Neural progenitor cell (in vitro differentiated cells): Measurements from ENCODE around the gene PLEKHG4B. TPM values are rescaled to one million over a fixed set of nuclear protein-coding genes. Genes with fewer than 3 reads are reported as not detected.
A peak's percentile ranks its signal among the peaks of the same experiment; 100 is the strongest.

Experiments
- DNase-seq: peaks from one replicate; pipeline ENCODE4 v3.0.0-alpha.2; 2016; ENCODE audit warnings: low spot score
- H2AFZ ChIP-seq: fragments of 200-600 bp; sonication (generic); replicated peaks from 2 replicates; pipeline ENCODE4 v1.6.1; 2016; ENCODE audit warnings: antibody characterized with exemption
- H3F3A ChIP-seq: fragments of 200-600 bp; sonication (generic); 2 replicates; pipeline ENCODE4 v1.6.1; 2016; ENCODE audit warnings: antibody characterized with exemption, low read depth
- H3K27ac ChIP-seq: fragments of 200-600 bp; sonication (generic); 2 replicates; pipeline ENCODE4 v1.5.1; 2016; ENCODE audit warnings: mild to moderate bottlenecking
- H3K27me3 ChIP-seq: fragments of 200-600 bp; sonication (generic); 2 replicates; pipeline ENCODE4 v1.6.1; 2016; ENCODE audit warnings: mild to moderate bottlenecking, moderate library complexity
- H3K36me3 ChIP-seq: fragments of 200-600 bp; sonication (generic); 2 replicates; pipeline ENCODE4 v1.5.1; 2016
- H3K4me1 ChIP-seq: fragments of 200-600 bp; sonication (generic); 2 replicates; pipeline ENCODE4 v1.6.1; 2016; ENCODE audit warnings: mixed run types
- H3K4me2 ChIP-seq: fragments of 200-600 bp; sonication (generic); 2 replicates; pipeline ENCODE4 v1.6.1; 2016
- H3K4me3 ChIP-seq: fragments of 200-600 bp; sonication (generic); 2 replicates; pipeline ENCODE4 v1.5.1; 2016
- H3K79me2 ChIP-seq: fragments of 200-600 bp; sonication (generic); 2 replicates; pipeline ENCODE4 v1.6.1; 2016; ENCODE audit warnings: low read depth
- H3K9ac ChIP-seq: fragments of 200-600 bp; sonication (generic); 2 replicates; pipeline ENCODE4 v1.6.1; 2016
- H3K9me3 ChIP-seq: fragments of 200-600 bp; sonication (generic); 2 replicates; pipeline ENCODE4 v1.5.1; 2016; ENCODE audit warnings: low read depth
- H4K20me1 ChIP-seq: fragments of 200-600 bp; sonication (generic); 2 replicates; pipeline ENCODE4 v1.6.1; 2016; ENCODE audit warnings: low read depth
- H3K27ac Mint-ChIP-seq: 3 replicates; pipeline ENCODE4 v1.8.0; 2021; ENCODE audit warnings: mixed read lengths
- H3K27me3 Mint-ChIP-seq: 2 replicates; pipeline ENCODE4 v1.8.0; 2022; ENCODE audit warnings: low read depth, mild to moderate bottlenecking, inconsistent platforms, moderate library complexity, mixed read lengths; ENCODE audit not compliant: insufficient read depth
- H3K36me3 Mint-ChIP-seq: 3 replicates; pipeline ENCODE4 v1.8.0; 2021; ENCODE audit warnings: mixed read lengths
- H3K4me1 Mint-ChIP-seq: 3 replicates; pipeline ENCODE4 v1.8.0; 2021; ENCODE audit warnings: mixed read lengths
- H3K4me3 Mint-ChIP-seq: 3 replicates; pipeline ENCODE4 v1.8.0; 2021; ENCODE audit warnings: mild to moderate bottlenecking, moderate library complexity, mixed read lengths
- H3K9me3 Mint-ChIP-seq: 3 replicates; pipeline ENCODE4 v1.8.0; 2020; ENCODE audit warnings: mixed read lengths
- EZH2 ChIP-seq: fragments of 200-600 bp; sonication (generic); IDR thresholded peaks from 2 replicates; pipeline ENCODE4 v1.6.1; 2017; ENCODE audit warnings: antibody characterized with exemption, mild to moderate bottlenecking, moderate library complexity
- EZH2phosphoT487 ChIP-seq: fragments of 200-600 bp; sonication (generic); IDR thresholded peaks from 2 replicates; pipeline ENCODE4 v1.6.1; 2017; ENCODE audit warnings: antibody characterized with exemption
- total RNA-seq: library from RNA; depleted of rRNA; stranded (reverse); fragments of >200 nt; gene quantifications from 2 replicates; pipeline ENCODE4 v1.2.3, GENCODE V29; 2015; ENCODE audit warnings: low replicate concordance
- TF ChIP-seq, protein P1 (sequence below): fragments of 200-600 bp; sonication (generic); IDR thresholded peaks from 2 replicates; pipeline ENCODE4 v1.5.1; 2017; ENCODE audit warnings: antibody characterized with exemption, mild to moderate bottlenecking

PLEKHG4B gene
- total RNA-seq, 1 donor from 2014 or later = 28.8 TPM

DNA sequence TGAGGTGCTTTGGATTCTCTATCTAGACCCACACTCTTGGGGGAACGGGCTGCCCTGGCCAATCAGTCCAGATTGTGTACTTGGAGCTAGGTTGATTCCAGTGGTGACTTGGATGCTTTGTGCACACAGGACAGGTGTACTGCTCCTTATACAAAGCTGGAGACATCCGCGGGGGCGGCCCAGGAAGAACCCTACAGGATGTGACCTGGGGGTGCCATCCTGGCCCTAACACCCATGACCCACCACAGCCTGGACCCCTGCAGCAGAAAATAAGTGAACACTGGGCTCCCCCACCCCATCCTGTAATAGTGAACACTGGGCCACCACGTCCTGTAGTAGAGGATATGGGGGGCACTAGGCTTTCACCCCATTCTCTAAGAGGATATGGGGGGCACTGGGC lies 12.1 kb upstream of the PLEKHG4B start:
- TF ChIP-seq EZH2 (no peak), EZH2phosphoT487 (no peak)
- TF ChIP-seq, protein P1, sequence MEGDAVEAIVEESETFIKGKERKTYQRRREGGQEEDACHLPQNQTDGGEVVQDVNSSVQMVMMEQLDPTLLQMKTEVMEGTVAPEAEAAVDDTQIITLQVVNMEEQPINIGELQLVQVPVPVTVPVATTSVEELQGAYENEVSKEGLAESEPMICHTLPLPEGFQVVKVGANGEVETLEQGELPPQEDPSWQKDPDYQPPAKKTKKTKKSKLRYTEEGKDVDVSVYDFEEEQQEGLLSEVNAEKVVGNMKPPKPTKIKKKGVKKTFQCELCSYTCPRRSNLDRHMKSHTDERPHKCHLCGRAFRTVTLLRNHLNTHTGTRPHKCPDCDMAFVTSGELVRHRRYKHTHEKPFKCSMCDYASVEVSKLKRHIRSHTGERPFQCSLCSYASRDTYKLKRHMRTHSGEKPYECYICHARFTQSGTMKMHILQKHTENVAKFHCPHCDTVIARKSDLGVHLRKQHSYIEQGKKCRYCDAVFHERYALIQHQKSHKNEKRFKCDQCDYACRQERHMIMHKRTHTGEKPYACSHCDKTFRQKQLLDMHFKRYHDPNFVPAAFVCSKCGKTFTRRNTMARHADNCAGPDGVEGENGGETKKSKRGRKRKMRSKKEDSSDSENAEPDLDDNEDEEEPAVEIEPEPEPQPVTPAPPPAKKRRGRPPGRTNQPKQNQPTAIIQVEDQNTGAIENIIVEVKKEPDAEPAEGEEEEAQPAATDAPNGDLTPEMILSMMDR = no peak
- Mint-ChIP-seq H3K27me3 (peaks cover 7% of the 10 kb centered on the region), H3K36me3 (peaks cover 8% of the 10 kb centered on the region), H3K27ac (no peak overlapping the region), H3K4me1 (peaks cover 73% of the 10 kb centered on the region), H3K4me3 (no peak overlapping the region), H3K9me3 (peaks cover 2% of the 10 kb centered on the region)
- DNase-seq = no peak
- Histone ChIP-seq H3K36me3 (no peaks in the 10 kb centered on the region), H4K20me1 (no peaks in the 10 kb centered on the region), H3K4me3 (no peak overlapping the region), H3F3A (peaks cover 23% of the 10 kb centered on the region), H3K4me2 (no peak overlapping the region), H3K4me1 (peaks cover 57% of the 10 kb centered on the region), H2AFZ (no peak overlapping the region), H3K9ac (no peak overlapping the region), H3K79me2 (no peaks in the 10 kb centered on the region), H3K27ac (no peak overlapping the region), H3K27me3 (no peaks in the 10 kb centered on the region), H3K9me3 (no peaks in the 10 kb centered on the region)

DNA sequence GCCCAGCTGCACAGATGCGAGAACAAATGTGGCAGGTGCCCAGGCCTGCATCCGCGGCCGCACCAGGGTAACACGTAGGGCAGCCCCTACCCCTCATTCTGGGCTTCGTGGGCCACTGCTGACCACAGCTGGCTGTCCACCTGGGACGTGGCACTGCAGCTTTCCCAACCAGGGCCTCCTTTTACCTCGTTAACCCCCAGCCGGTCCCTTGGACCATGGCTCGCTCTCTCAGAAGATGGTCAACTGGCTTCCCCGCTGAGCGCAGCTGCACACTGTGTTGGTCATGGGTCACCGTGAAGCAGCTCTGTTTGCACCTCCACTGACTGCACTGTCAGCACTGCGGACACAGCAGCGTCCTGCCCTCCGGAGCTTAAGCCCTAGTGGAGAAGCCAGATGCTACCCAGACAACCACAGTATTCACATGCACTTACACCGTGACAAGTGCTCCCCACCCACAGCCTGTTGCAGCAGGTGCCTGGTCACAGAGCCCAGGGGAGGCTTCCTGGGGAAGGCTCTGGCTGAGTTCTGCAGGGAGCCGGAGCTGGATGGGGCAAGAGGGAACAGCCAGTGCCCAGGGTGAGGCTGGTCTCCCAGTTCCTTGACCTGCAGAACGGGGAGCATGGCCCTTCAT lies 10.5 kb upstream of the PLEKHG4B start:
- H3K27me3 Mint-ChIP-seq = peaks cover 7% of the 10 kb centered on the region
- Histone ChIP-seq H3K9me3 (no peaks in the 10 kb centered on the region), H3K4me1 (peaks cover 53% of the 10 kb centered on the region), H3F3A (peaks cover 23% of the 10 kb centered on the region), H3K9ac (no peak overlapping the region), H3K4me2 (peak overlapping the region; percentile 58), H3K27ac (peak overlapping the region; percentile 24), H3K79me2 (no peaks in the 10 kb centered on the region), H3K36me3 (no peaks in the 10 kb centered on the region), H3K4me3 (no peak overlapping the region), H2AFZ (no peak overlapping the region), H4K20me1 (no peaks in the 10 kb centered on the region), H3K27me3 (no peaks in the 10 kb centered on the region)
- H3K27ac Mint-ChIP-seq = peak overlapping the region; percentile 84
- peak; percentile 50 for DNase-seq
- TF ChIP-seq, protein P1 = no peak
- no peak for TF ChIP-seq EZH2phosphoT487
- TF ChIP-seq EZH2 = no peak
- H3K36me3 Mint-ChIP-seq = peaks cover 6% of the 10 kb centered on the region
- peaks cover 66% of the 10 kb centered on the region for H3K4me1 Mint-ChIP-seq
- peaks cover 2% of the 10 kb centered on the region for H3K9me3 Mint-ChIP-seq
- peak overlapping the region; percentile 74 for H3K4me3 Mint-ChIP-seq

DNA sequence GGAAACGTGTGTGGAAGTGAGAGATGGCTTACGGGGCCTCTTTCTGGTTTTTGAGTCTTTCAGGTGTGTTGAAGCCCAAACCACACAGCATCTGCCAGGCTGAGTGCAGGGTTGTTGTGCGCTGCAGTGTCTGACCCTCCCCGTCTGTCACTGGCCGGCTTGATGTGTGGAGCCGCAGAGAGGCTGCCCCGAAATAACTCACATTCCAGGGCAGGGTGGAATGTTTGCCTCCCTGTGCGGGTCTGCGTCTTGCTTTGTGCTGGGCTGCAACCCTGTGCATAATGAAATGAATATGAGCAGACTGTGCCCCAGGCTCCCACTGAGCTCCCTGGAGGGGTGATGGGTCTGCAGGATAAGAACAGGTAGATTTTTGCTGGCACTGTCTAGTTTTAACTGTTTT lies 9.9 kb upstream of the PLEKHG4B start:
- TF ChIP-seq, protein P1 = no peak
- TF ChIP-seq EZH2phosphoT487 (no peak), EZH2 (no peak)
- peaks cover 2% of the 10 kb centered on the region for H3K9me3 Mint-ChIP-seq
- no peaks in the 10 kb centered on the region for H3K79me2 ChIP-seq
- H3K27me3 ChIP-seq = no peaks in the 10 kb centered on the region
- H3F3A ChIP-seq = peaks cover 22% of the 10 kb centered on the region
- no peaks in the 10 kb centered on the region for H3K9me3 ChIP-seq
- peak; percentile 93 for DNase-seq
- no peak overlapping the region for H3K9ac ChIP-seq
- H3K27me3 Mint-ChIP-seq = peaks cover 7% of the 10 kb centered on the region
- H3K4me3 ChIP-seq = no peak overlapping the region
- peaks cover 48% of the 10 kb centered on the region for H3K4me1 ChIP-seq
- peak overlapping the region; percentile 67 for H3K27ac ChIP-seq
- H3K4me1 Mint-ChIP-seq = peaks cover 60% of the 10 kb centered on the region
- peak overlapping the region; percentile 84 for H3K27ac Mint-ChIP-seq
- peak overlapping the region; percentile 58 for H3K4me2 ChIP-seq
- H4K20me1 ChIP-seq = no peaks in the 10 kb centered on the region
- peaks cover 6% of the 10 kb centered on the region for H3K36me3 Mint-ChIP-seq
- peak overlapping the region; percentile 74 for H3K4me3 Mint-ChIP-seq
- no peak overlapping the region for H2AFZ ChIP-seq
- no peaks in the 10 kb centered on the region for H3K36me3 ChIP-seq
